ENCODE measurements around the gene AP2A1.

- TF ChIP-seq POLR2AphosphoS5 (IDR thresholded peaks at IDR 0.05; ENCODE audit: borderline replicate concordance, low read depth, low read length) (no peak), FOXP2 (optimal IDR thresholded peaks at IDR 0.05; ENCODE audit: control extremely low read depth, extremely low read length, insufficient read depth) (no peak), EZH2 (IDR thresholded peaks at IDR 0.05) (no peak)
These were observed 68.8 kb downstream of the AP2A1 start for GRCh38 chr19:49835562-49835961.
